GM21367 (cell line): ENCODE results near the gene CHST5.

ENCODE experiments used
- ATAC-seq: cut with Tn5 transposase; IDR thresholded peaks from one replicate; pipeline ENCODE4 v1.9.1; 2021; ENCODE audit not compliant: unreplicated experiment

CHST5 gene

DNA sequence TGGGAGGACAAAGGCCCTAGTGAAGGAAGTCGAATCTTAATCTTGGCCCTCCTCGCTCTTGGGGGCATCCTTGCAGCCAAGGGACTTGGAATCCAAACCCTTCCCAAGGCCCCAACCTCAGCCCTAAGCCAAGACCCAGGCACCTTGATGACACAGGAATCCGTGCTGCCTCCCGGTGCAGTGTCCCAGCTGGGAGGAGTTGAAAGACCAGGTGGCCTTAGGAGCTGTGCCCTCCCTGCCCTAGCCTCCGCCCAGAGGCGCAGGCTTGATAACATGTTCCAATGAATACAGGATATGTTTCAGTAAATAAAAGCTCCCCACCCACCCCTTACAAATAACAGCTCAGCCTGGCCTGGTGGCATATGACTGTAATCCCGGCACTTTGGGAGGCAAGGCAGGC, at the start of gene CHST5:
Gene CHST5 (minus strand): TSS at position 208 of the 400 bp plus-strand sequence. CDS start 5,724 bp downstream, outside the sequence.
- no peak for ATAC-seq

DNA sequence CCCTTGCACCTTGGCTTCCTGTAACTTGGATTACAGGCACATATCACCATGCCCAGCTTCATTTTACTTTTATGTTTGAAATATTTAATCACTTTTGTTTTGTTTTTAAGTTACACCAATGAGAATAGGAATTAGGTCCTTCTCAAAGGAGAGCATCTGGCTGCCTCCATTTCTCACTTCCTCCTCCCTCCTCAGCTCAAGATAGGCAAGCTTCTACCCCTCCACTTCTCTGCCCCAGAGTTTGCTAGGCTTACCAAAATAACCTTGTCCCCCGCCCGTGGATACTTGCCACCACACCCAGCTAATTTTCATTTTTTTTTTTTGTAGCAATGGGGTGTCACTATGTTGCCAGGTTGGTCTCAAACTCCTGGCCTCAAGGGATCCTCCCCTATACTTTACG, 48.2 kb upstream of the CHST5 start:
- peak; percentile 68 for ATAC-seq

DNA sequence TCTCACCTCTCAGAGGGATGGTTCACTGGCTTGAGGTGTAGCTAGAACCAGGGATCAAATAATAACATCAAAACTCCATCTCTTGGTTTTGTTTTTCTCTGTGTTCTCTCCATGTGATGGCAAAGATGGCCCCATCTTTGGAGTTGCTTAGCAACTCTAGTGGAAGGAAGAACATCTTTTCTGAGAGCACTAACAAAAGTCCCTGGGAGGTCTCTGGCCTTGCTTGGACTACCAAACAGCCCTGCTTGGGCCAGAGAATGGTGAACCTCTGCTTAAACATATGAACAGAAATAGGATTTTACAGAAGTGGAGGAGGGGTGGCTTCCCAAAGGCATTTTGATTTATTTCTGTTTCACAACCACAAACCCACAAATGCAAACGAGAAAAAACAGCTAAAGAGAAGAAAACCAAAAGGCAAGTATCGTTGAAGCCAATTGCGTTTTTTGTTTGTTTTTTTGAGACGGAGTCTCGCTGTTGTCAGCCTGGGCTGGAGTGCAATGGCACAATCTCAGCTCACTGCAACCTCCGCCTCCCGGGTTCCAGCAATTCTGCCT, 43.5 kb upstream of the CHST5 start:
- no peak for ATAC-seq

DNA sequence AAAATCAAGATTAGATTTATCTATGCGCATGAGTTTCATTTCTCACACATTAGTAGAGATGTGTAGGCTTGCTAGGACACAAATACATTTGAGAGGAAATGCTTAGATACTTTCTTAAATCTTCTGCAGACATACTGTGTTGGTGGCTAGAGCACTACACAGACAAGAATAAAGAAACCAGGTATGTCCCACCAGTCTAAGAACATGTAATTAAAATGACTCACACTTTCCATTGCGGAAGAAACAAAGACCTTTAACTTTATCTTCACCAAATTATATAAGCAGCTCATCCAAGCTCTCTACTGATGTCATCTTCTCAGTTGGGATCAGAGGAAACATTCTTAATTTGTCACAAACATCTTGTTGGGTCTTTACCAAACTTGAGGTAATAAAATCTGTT, 42.8 kb upstream of the CHST5 start:
- no peak for ATAC-seq

DNA sequence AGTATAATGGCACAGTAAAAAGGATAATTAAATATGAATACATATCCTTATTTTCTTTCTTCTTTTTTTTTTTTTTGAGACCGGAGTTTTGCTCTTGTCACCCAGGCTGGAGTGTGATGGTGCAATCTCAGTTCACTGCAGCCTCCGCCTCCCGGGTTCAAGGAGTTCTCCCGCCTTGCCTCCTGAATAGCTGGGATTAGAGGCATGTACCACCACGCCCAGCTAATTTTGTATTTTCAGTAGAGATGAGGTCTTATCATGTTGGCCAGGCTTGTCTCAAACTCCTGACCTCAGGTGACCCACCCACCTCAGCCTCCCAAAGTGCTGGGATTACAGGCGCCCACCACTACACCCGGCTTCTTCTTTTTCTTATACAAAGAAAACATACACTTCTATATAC, 42.3 kb upstream of the CHST5 start:
- no peak for ATAC-seq

DNA sequence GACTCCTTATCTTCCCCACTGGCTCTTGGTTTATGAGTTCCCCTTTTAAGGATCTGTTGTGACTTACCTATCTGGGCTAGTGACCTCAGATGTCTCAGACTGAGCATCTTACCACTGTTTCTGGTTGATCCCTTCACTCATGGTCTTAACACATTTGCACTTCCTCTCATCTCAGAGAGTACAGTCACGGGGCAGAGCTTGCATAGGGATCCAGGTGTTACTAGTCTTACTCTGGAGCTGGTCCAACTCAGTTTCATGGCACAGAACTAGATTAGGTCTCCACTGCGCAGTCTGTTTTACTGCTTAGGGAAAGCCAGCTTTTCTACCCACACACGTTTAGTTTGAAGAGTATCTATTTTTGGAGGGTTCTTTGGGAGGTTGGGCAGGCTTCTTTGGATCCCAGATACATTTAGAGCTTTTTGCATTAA, 40.5 kb upstream of the CHST5 start:
- no peak for ATAC-seq

DNA sequence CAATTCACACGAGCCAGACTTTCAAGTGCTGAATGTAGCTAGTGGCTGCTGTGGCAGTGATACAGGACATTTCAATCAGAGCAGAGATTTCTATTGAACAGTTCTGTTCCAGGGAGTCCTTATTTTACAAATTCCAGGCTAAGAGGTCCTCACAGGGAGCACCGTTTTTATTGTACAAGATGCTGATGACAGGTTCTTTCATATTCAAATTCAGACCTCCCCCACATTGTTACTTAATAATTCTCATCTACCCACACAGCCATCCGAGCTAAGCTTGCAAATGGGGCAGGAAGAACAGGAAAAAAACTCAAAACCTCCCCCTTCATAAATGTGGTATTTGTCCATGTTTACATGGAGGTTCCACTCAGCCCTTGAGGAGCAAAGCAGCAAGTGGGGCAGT, 40.0 kb upstream of the CHST5 start:
- ATAC-seq: no peak

DNA sequence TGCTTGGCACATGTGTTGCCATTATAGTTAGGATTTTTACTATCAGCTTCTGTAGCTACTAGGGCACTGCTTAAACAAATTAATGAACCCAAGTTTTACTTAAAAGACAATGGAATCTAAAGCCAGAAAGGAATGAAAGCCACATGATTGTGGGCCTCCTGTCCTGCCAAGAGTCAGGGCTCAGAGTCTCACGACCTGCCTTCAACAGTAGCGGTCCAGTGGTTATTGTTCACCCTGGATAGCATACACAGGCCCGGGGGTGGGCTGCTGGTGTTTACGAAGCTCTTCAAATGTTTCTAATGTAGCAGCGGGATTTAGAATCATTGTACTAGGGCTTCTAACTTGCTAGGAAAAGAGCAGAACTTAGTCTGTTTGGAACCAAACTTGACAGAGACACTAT, 38.0 kb upstream of the CHST5 start:
- ATAC-seq: no peak

DNA sequence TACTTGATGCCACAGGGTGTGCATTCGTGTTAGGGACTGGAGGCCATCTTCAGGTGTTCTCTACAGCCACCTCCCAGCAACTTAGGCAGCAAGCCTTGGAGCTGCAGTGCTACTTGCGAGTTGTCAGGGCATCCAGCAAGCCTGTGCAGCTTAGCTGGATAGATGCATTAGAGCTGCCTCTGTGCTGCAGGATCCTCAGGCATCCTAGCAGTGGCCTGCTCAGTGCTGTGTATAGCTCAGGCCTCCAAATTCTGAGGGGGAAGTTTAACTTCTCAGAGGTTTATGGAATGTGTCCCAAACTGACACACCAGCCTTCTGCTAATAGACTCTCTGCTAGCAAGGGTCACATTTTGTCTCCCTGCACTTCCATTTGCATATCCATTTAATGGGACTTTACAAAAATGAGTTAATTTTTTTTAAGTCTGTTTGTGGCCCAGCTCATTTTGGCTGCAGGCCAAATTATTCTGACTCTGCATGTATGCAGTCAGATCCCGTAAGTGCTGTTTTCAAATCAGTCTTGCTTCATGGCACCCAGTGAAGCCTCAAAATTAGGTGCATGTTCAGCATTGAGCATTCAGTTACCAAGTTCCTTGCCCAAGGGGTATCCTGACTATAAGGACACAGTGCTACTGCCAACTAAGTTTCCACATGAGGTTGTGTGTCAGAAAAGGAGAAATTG, 37.1 kb upstream of the CHST5 start:
- no peak for ATAC-seq

DNA sequence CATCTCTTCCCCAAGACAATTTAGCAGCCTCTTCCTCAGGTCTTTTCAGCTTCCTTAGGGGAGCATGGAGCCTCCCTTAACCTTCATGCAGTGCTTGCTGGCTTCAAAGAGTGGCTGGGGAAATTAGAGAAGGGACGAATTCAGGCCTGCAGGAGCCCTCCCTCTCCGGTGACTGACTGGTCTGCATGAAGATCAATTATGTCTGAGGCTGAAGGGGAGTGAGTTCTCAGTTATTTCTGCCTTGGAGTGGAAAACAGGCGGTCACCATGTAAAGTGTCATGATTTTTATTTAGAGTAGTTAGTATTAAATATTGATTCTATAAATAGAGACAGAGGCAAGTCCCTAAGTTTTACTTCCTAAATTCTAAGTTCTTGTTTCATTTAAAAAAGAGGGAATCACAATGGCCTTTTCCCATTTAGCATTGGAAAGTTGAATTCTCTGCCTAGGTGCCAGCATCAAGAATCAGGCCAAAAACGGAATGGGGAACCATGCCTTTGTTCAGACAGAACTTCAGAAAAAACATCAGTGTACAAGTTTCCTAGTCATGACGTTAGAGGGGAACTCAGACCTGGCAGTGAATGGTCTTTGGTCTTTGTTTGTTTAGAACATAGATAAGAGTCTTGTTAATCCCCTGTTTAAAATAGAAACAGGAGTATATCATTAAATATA, 34.6 kb upstream of the CHST5 start:
- ATAC-seq: no peak

DNA sequence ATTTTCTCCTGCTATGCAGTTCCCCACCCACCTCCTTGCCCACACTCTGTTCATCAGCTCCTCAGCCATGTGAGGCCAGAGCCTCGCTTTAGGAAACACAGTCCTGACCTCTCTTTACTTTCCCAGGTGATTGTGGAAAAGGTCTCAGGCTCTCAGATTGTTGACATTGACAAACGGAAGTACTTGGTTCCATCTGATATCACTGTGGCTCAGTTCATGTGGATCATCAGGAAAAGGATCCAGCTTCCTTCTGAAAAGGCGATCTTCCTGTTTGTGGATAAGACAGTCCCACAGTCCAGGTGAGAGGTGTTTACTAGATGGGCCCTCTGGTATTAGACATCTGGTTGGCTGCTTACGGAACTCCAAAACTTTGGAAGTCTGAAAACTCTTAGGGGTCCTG, 32.0 kb upstream of the CHST5 start:
- no peak for ATAC-seq

DNA sequence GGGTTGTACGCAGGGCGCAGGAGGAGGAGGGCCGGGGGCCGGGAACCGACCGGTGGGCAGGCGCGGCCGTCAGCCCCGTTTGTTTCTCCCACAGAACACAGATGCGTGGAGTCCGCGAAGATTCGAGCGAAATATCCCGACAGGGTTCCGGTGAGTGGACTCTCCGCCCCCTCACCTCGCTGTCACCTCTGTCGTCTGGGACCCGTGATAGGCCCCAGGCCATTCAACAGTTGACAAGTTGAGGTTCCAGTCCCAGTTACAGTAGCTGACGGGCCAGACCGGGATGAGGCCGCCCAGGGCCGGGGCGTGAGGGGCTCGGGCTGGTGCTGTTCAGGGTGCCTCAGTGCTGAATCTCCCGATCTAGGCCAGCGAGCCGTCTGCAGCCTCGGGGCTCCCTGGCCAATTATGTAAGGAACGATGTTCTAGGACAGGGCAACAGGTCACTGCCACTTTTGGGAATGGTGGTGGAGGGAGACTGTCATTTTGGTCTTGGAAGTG, 30.9 kb upstream of the CHST5 start:
- ATAC-seq: no peak

DNA sequence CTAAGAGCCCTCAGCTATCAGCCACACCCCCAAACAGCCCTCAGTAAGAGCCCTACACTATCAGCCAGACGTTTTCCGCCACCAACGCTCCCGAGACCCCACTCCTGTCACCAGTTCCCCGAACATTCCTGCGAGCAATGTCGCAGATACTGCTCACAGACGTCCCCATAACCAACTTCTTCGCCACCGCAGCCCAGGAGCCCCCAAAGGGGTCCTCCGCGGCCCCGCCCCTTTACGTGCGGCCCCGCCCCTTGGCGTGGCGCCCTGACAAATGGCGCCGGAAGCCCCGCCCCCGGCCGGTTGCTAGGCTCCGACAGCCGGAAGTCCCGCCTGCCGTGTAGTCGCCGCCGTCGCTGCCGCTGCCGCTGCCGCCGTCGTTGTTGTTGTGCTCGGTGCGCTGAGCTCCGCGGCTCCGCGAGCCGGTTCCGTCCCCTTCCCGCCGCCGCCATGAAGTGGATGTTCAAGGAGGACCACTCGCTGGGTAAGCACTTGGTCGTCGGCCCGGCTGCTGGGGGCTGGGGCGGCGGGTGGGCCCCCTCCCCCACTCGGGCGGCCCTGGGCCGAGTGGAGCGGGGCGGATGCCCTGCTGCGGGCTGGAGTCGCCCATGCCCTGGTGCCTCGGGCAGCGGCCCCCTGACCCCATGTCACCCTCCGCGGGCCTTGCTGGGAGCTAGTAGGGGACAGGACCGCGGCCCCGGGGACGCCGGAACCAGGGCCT, 30.3 kb upstream of the CHST5 start, which contains the start of gene GABARAPL2:
Gene GABARAPL2 (plus strand): TSS at position 340 of the 718 bp plus-strand sequence. CDS start 108 bp downstream, at position 448.
- peak; percentile 63 for ATAC-seq

DNA sequence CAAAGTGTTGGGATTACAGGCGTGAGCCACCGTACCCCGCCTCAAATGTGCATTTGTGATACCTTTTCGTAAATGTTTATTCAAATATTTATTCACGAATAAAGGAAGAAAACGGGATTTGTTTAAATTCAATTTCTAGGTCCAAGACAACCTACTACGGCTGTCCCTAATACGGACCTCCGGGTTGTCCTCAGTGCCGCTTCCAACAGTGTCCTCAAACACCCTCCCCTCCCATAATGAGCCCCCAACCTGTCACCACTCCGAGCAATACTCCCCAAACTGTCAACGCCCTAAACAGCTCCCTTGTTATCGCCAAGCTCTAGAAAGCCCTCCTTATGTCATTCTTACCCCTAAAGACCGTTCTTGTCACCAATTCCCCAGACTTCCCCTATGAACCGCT, 29.7 kb upstream of the CHST5 start:
- peak; percentile 7 for ATAC-seq

DNA sequence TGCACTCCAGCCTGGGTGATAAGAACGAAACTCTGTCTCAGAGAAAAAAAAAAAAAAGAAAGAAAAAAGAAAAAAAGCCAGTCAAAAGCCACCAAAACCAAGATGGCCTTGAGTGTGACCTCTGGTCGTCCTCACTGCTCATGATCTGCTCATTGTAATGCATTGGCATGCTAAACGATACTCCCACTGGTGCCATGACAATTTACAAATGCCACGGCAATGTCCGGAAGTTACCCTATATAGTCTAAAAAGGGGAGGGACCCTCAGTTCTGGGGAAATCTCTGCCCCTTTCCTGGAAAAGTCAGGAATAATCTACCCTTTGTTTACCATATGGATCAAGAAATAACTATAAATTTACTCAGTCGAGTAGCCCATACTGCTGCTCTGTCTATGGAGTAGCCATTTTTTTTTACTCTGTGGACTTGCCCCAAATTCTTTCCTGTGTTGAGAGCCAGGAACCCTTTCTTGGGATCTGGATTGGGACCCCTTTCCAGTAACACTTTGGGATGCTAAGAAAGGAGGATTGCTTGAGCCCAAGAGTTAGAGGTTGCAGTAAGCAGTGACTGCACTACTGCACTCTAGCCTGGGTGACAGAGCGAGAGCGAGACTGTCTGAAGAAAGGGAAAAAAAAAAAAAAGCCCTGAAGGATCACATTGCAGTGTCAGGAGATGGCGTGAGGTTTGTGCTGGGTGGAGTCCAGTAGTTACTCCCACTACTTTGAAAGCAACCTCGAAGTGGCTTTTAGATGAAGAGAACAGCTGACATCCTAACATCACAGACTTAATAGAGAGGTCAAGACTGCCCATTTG, 23.9 kb upstream of the CHST5 start:
- ATAC-seq: no peak

DNA sequence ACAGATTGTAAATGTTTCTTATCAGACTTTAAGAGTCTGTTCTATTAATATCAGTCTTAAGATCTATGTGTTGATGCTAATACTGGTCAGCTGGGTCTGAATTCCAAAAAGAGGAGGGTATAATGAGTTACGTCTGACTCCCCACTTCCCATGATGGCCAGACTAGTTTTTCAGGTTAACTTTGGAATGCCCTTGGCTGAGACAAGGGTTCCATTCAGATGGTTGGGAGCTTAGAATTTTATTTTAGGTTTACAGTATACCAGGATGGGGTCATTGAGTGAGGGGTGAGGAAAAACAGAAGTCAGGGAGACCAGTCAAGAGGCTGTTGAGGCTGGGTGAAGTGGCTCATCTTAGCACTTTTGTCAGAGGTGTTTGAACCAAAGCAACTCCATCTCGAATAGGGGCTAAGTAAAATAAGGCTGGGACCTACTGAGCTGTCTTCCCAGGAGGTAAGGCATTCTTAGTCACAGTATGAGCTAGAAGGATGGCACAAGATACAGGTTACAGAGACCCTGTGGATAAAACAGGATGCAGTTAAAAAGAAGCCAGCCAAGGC, 23.0 kb upstream of the CHST5 start:
- no peak for ATAC-seq

DNA sequence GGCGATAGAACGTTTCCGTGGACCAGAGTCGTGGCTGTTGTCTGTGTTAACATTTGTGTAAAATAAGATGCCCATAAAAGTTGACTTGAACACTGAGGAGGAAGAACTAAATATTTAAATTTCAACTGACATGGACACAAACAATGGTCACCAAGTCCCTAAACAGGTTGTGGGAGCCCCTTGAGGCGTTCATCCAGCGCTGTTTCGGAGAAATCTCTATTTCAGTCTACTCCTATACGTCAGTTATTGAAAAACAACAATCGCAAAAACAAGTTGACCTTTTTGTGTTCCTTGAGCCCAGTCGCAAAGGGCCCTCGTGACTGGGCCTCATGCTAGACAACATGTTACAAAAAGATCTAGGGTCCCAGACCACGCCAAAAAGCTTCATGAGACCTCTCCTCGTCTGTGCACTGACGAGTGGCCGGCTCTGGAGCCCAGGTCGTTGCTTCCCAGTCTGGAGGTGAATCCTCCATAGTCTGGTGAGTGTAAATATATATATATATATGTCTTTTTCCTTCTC, 20.6 kb upstream of the CHST5 start:
- no peak for ATAC-seq

DNA sequence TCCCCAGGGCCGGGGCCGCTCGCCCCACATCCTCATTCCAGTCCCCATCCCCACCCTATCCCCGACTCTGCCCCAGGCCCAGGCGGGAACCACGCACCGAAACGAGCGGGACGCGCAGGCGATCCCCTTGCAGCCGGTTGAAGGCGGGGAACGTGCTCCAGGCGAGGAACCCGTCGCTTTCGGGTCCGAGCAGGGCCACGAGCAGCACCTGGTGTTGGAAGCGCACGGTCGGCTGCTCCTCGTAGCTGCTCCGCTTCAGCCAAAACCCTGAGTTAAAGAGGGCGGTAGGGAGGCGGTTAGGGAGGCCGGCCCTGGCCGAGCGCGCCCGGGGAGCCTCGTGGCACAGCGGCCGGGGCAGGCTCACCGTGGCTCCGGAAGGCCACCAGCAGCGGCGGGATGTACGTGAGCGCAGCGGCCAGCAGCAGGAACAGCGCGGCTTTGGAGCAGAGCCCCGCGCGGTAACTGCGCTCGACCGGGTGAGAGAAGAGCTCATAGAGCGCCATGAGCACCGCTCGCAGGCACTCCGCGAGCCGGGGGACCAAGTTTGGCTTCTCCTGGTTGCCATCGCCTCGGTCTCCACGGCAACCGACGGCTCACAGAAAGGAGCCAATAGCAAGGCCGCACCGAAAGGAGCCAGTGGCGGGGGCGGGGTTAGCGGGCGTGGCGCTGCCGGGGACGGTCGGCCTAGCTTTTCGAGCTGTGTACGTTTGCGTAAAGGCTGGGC, 20.0 kb upstream of the CHST5 start, which contains the start of gene TMEM231:
Gene TMEM231 (minus strand): TSS at position 546 of the 724 bp plus-strand sequence. CDS start 43 bp downstream, at position 503.
- ATAC-seq: peak; percentile 97

DNA sequence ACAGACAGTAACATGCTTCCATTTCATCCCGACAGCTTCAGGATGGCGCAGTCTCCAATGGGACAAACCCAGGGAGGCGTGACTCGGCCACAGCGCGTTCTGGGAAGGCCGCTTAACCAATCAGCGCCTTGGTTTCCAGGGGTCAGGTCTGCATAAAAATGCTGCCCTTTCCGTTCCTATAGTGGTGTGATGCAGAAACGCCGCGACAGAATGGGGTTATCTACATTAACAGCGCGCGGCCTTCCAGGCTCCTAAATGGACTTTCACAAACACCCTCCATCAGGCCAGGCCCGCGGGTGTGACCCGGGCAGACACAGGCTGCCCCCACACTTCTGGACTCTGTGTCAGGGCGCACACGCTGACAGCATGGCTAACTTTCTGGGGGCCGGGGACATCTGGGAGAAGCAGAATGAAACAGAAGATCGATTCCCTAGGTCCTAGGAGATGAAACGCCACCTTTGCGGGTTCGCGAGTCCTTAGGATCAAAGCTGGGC, 19.4 kb upstream of the CHST5 start:
- ATAC-seq: peak; percentile 20
